ENCODE measurements around the gene FXYD2.
"Not testable (repeated sequence)": the region's sequence is repeated elsewhere in the genome, so short reads cannot be mapped to it uniquely, and the experiment has no call there.

The FXYD2 gene

DNA sequence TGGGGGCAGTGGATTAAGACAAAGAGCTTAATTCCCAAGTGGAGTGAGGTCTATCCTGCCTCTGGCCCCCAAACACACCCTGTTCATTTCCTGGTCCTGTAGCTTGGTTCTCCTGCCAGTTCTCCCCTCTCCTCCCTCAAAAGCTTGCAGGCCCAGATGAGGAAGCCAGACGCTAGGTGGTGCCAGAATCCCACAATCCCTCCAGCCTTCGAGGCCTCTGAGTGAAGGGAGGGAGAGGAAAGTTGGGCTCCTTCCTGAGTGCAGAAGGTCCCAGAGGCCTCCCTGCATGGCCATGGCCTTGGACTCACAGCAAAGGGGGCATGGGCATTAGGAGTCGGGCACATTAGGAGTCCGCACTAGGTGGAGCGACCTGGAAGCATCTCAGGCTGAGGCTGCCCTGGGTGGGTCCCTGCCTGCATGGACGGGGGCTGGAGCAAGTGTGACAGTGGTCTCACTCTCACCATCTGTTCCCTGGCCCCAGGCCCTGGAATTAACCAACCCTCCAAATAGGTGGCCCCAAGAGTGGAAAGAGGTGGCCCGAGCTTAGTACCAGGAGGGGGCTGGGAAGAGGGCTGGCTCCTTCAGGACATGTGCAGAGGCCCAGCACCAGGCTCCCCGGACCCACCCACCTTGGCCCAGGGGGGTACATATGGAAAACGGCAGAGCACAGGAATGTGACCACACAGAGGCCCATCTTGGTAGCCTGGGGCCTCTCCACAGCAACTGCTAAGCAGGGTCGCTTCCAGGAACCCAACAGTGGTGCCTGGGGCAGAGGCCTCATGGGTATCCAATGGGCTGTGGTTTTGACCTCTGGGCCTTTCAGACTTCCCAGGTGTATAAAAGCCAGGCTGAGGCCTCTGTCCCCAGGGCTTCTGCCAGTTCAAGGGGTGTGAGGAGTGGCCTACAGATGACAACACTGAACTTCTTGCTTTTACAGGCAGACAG is 5.2 kb downstream of the FXYD2 start:
- peak; percentile 75 for DNase-seq

GRCh38 chr11:117818041-117818873 is 6.3 kb downstream of the FXYD2 start:
- no peak for DNase-seq

- peak; percentile 65 for DNase-seq
Measured at GRCh38 chr11:117817368-117818040, 7.0 kb downstream of the FXYD2 start.

GRCh38 chr11:117816846-117817367 is 7.6 kb downstream of the FXYD2 start:
- no peak for DNase-seq

DNA sequence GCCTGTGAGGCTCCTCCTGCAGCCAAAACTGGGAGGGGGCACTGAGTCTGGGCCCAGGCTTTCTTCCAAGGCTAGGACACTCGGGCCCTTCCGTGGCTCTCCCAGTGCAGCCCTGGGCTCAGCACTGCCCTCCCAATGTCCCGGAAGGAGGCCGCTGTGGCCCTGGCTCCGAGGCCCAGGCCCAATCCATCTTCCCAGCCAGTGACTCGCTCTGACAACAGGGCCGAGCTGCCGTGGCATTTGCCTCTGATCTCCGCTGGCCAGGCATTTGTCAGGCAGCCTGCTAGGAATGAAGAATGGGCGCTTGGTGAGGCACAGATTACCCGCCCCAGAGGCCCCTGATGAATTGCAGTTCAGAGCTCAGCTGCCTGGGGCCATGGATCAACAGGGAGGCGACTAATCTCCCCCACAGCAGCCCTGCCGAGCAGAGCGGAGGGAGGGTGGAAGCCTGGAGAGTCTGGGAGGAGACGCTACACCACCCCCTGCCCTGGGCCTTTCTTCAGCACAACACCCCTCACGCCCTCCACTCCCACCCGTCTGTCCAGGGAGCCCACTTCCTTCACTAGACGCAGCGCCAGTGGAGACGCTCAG is 8.3 kb downstream of the FXYD2 start:
- no peak for DNase-seq

- peak; percentile 70 for DNase-seq
Measured at GRCh38 chr11:117815262-117815803, 9.2 kb downstream of the FXYD2 start.

DNA sequence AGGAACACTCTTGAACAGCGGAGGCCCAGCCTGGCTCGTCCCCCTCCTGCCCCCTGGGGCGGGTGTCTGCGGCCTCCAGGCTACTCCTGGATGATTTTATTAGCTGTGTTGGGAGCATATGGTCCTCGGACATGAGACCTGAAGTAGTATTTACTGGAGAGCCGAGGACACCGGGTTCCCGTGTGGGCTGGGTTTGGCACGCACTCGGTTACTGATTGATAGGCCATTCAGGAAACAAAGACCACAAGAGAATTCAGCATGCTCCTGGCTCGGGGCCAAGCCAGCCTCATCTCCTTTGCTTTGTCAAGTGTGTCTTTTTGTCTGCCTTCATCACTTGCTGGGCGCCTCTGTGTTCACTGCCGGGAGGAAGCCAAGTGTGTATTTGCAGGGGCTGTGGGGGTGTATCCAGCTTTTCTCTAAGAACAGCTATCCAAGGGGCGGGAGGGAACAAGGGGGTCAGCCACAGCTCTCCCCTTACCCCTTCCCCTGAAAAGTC is 9.7 kb downstream of the FXYD2 start:
- peak; percentile 49 for DNase-seq

DNA sequence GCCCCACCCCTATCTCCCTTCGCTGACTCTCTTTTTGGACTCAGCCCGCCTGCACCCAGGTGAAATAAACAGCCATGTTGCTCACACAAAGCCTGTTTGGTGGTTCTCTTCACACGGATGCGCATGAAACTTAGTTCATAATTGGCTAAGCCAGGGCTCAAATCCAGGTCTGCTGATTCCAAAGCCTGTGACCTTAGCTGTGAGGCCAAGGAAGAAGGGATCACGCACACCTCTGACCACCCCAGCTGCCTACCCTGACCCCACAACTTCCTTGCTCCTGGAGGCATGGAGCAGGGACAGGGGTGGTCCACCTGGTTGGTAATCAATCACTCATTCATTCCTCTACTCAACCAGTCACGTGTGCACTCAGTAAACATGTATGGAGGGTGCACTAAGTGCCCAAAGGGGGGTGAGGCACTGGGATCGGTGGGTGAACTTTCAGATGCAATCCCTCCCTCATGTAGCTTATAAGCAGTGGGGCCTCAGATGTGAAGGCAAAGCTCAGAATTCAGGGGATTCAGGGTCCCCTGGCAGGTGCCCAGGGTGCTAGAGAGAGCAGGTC is 10.3 kb downstream of the FXYD2 start:
- DNase-seq, result no peak

- DNase-seq, result not testable (repeated sequence)
Measured at GRCh38 chr11:117810056-117810451, 14.5 kb downstream of the FXYD2 start.

DNA sequence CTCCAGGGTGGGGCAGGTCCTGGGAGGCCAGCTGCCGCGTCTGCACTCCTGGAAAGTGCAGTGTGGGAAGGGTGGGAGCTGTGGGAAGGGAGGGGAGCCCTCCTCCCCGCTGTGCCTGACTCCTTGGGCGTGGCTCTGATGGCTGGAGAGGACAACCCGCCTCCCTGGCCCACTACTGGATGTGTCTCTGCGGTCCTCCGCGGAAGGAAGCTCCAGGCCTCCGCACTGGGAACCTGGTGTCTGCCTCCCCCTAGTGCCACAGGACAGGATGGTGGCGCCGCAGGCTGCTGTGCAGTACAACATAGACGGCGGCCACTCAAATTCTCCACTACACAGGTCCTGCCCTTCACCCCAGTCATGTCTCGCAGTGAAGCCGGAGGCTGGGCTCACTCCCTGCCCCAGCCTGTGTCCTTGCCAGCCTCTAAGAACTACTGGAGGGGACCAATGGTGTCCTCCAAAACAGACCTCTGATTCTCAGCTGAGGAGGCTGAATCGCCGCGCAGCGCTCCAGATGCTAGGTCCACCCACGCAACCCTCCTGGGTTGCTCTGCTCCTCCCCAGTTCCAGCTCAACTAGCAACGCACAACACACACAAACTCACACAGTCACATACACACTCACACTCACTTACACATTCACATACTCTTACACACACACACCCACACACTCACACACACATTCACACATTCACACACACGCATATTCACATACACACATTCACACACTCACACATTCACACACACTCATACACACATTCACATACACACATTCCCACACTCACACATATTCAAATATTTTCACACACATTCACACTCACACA is 15.1 kb downstream of the FXYD2 start:
- peak; percentile 28 for DNase-seq

DNA sequence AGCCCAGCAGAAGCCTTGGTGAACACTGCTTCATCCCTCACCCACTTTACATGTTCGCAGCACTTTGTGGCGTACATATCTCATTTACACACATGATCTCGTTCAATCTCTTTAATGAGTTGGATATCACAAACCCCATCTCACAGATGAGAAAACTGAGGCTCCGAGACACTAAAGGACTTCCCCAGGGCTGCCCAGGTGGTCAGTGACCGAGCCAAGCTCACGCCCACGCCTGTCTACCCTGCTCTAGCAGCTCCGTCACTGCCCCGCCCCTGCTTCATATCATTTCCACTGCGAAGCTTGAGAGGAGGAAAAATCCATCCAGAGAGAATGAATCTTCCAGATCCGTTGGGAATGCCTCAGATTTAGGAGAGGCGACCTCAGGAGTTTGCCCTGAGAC is 15.8 kb downstream of the FXYD2 start:
- DNase-seq, result no peak

GRCh38 chr11:117807482-117808327 is 16.8 kb downstream of the FXYD2 start:
- DNase-seq, result peak; percentile 35

DNA sequence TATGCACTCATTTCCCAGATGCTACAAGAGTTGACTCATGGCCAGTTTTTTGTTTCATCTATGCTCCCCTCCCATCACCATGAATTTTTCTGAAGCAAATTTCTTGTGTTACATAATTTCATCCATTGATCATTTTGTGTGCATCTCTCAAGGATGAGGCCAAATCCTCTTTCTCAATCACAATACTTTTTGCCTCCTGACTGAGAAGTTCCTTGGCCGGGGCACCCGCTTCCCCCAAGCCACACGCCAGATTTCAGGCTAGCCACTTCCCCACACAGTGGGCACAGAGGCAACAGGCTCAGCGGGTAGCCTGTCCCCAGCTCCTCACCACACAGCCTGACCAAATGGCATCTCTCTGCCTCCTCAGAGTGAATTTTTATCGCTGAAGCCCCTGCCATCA is 17.7 kb downstream of the FXYD2 start:
- DNase-seq, result no peak

DNA sequence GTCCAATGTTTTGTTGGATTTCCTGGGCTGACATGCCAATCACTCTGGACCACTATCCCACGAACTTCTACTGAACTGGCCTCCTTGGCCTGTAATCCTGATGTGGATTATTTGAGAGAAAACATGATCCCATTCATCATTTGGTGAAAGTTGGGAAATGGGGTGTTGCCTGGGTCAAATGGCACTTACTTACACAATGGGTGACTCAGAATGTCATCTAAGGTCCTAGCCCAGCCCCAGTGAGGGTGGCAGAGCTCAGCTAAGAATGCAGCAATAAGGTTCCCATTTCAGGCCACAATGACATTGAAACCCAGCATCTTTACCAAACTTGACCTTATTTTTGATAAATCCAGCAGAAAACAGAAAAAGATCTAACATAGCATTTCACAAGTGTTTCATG is 19.5 kb downstream of the FXYD2 start:
- no peak for DNase-seq

DNA sequence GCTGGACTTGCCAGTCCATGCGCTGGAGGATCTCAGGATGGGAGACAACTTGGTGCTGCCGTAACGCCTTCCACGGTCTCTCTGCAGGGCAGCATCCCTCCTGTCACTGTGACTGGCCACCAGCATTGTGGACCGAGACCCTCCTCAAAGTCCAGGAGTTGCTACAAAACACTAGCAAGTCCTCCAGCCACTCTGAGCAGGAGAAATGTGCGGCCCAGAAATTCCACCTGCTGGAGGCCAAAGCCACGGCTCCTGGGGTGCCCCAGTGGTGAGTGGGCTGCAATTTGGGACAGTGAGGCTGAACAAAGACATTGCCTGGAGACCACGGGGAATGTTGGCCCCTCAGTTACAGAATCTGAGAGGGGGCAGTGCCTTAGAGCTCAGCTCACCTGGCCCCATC is 20.6 kb downstream of the FXYD2 start:
- no peak for DNase-seq

DNA sequence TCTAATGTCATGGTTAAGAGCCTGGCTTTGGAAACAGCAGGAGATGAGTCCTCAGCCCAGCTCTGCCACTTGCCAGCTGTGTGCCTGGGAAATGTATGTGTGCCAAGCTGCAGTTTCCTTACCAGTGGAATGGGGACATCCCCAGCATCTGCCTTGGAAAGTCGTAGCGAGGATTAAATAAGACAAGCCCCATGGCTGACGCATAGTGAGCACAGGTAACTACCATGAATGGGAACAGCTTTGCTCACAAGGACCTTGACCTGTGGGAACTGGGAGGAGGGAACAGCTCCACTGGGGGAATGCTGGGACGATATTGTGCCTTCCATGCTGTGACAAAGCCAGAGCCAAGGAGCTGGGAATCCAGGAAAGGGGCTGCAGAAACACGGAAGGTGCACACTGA is 24.9 kb downstream of the FXYD2 start:
- DNase-seq, result no peak

DNA sequence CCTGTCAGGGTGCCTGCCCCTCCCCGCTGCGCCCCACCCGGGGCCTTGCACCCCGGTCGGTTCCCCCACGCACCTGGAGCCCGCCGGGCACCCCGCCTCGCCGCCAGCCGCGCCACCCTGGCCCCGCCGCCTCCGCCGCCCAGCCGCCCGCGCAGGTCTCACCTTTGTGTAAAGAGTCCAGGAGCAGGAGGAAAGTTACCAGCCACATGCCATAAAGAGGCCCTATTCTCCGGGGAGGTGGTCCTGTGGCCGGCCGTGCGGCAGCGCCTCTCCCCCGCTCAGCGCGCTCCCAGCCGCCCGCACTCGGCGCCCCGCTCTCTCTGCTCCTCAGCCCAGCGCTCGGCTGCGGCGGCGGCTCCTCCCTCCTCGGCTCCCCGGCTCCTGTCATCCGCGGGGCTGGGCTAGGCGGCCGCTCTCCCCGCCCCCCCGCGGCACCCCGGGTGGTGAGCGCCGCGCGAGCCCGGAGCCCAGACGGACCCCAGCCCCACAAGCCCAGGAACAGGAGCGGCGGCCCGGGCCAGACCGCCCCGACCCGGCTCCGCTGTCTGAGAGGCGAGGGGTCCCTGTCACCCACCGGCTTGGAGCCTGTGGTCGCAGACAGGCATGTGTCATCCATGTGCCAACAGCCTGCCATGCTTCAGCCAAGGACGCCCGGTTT is 27.5 kb downstream of the FXYD2 start, which contains the start of gene DSCAML1:
DSCAML1 (minus strand) TSS at position 345 of the 658 bp plus-strand sequence; CDS start at position 208, 137 bp downstream.
- DNase-seq, result no peak

GRCh38 chr11:117796456-117796871 is 28.1 kb downstream of the FXYD2 start:
- no peak for DNase-seq

All from GDM1 (cell line).